Muscle of leg (tissue), 11 donors: ENCODE results near the gene ACE. TPM values are rescaled to one million over a fixed set of nuclear protein-coding genes. Genes with fewer than 3 reads are reported as not detected.

ENCODE experiments used
- DNase-seq: peaks from one replicate; pipeline ENCODE4 v3.0.0; 2013
- H3K27ac ChIP-seq: one replicate; pipeline ENCODE4 v1.5.1; 2013; ENCODE audit warnings: mild to moderate bottlenecking, low read length, control low read depth
- H3K27me3 ChIP-seq: one replicate; pipeline ENCODE4 v1.6.1; 2013; ENCODE audit warnings: low read length; ENCODE audit not compliant: control insufficient read depth, insufficient read depth
- H3K36me3 ChIP-seq: one replicate; pipeline ENCODE4 v1.6.1; 2013; ENCODE audit warnings: low read length; ENCODE audit not compliant: control insufficient read depth, insufficient read depth
- H3K4me1 ChIP-seq: one replicate; pipeline ENCODE4 v1.6.1; 2013; ENCODE audit warnings: low read length; ENCODE audit not compliant: control insufficient read depth, insufficient read depth
- H3K4me3 ChIP-seq: one replicate; pipeline ENCODE4 v1.5.1; 2013; ENCODE audit warnings: low read length, control low read depth
- H3K9me3 ChIP-seq: replicated peaks from 2 replicates; pipeline ENCODE4 v1.6.1; 2013; ENCODE audit warnings: low read depth, low read length; ENCODE audit not compliant: control insufficient read depth
- WGBS: methylation state at CpG from one replicate; pipeline ENCODE4 v1.1.5; 2013; ENCODE audit warnings: missing lambda C conversion rate; ENCODE audit not compliant: insufficient coverage; 5-methylcytosine and 5-hydroxymethylcytosine counted together
- polyA plus RNA-seq, 8 donors: library from polyadenylated mRNA; unstranded; fragments of 120-200 nt; gene quantifications; one replicate each; pipeline versions ENCODE4 v1.2.1 to v1.2.3, GENCODE V29; 2013; ENCODE audit warnings: inconsistent platforms in 1 of 8, low replicate concordance in 1 of 8; ENCODE audit not compliant: insufficient read length in 8 of 8, insufficient read depth in 1 of 8
- total RNA-seq: library from RNA; stranded (reverse); fragments of 120-200 nt; gene quantifications from one replicate; pipeline ENCODE4 v1.2.4, GENCODE V29; 2013

Gene ACE
- total and polyA plus RNA-seq, 9 donors = 5.1 to 20.3 (median 7.4) TPM

- Histone ChIP-seq H3K4me1 (peaks cover 10% of the 10 kb centered on the region), H3K27me3 (peaks cover 9% of the 10 kb centered on the region), H3K4me3 (no peak overlapping the region), H3K9me3 (no peaks in the 10 kb centered on the region), H3K36me3 (no peaks in the 10 kb centered on the region), H3K27ac (no peak overlapping the region)
- no peak for DNase-seq
- WGBS = 46% methylated on average over 11 of the region's 16 CpGs
These were observed 21.0 kb downstream of the ACE start for GRCh38 chr17:63497708-63498483.

GRCh38 chr17:63498626-63499195, 21.9 kb downstream of the ACE start:
- Histone ChIP-seq H3K4me3 (no peak overlapping the region), H3K27ac (no peak overlapping the region), H3K4me1 (peaks cover 10% of the 10 kb centered on the region), H3K27me3 (peaks cover 9% of the 10 kb centered on the region), H3K9me3 (no peaks in the 10 kb centered on the region), H3K36me3 (no peaks in the 10 kb centered on the region)
- no CpG with 5 or more reads among the region's 9 CpGs for WGBS
- no peak for DNase-seq

DNA sequence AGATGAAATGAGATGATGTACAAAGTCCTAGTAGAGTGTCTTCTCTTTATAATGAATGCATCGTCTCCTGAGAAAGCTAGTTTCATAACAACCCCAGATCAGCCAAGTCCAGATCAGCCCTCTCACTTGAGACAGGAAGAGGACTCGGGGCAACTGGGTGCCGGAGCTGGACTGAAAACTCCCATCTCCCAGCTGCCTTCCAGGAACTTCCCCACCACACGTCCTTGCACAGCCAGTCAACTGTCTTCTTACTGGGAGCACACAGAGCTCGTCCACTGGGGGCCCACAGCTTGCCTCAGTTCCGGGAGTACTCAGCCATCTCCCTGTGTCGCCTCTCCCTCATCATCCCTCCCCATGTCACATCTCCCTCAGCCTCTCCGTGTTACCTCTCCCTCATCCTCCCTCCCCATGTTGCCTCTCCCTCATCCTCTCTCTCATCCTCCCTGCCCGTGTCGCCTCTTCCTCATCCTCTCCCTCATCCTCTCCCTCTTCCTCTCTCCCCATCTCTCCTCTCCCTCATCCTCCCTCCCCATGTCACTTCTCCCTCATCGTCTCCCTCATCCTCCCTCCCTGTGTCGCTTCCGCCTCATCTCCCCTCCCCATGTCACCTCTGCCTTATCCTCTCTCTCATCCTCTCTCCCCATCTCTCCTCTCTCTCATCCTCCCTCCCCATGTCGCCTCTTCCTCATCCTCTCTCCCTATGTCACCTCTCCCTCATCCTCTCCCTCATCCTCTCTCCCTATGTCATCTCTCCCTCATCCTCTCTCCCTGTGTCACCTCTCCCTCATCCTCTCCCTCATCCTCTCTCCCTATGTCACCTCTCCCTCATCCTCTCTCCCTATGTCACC, 23.9 kb downstream of the ACE start:
- Histone ChIP-seq H3K27me3 (peaks cover 13% of the 10 kb centered on the region), H3K9me3 (no peaks in the 10 kb centered on the region), H3K4me3 (no peak overlapping the region), H3K27ac (no peak overlapping the region), H3K4me1 (peaks cover 4% of the 10 kb centered on the region), H3K36me3 (no peaks in the 10 kb centered on the region)
- no peak for DNase-seq
- 48% methylated on average over 14 of the region's 14 CpGs for WGBS

- DNase-seq = no peak
- no peaks in the 10 kb centered on the region for H3K36me3 ChIP-seq
- H3K27me3 ChIP-seq = peaks cover 14% of the 10 kb centered on the region
- no peak overlapping the region for H3K4me3 ChIP-seq
- WGBS = 80% methylated on average over 1 of the region's 8 CpGs
- H3K4me1 ChIP-seq = no peaks in the 10 kb centered on the region
- no peak overlapping the region for H3K27ac ChIP-seq
- H3K9me3 ChIP-seq = no peaks in the 10 kb centered on the region
These were observed 26.5 kb downstream of the ACE start for GRCh38 chr17:63503341-63503705.

DNA sequence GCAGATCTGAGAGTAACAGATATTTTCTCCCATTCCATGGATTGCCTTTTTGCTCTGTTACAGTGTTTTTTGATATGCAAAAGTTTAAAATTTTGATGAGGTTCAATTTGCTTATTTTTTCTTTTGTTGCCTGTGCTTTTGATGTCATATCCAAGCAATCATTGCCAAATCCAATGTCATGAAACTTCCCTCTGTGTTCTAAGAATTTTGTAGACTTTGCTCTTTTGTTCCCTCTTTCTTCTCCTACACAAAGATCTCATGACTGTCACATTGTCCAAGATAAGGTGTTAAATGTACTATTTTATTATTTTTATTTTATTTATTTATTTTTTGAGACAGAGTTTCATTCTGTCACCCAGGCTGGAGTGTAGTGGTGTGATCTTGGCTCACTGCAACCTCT, 27.4 kb downstream of the ACE start:
- no peaks in the 10 kb centered on the region for H3K9me3 ChIP-seq
- no peaks in the 10 kb centered on the region for H3K4me1 ChIP-seq
- no peak overlapping the region for H3K27ac ChIP-seq
- peaks cover 14% of the 10 kb centered on the region for H3K27me3 ChIP-seq
- DNase-seq = no peak
- H3K36me3 ChIP-seq = no peaks in the 10 kb centered on the region
- H3K4me3 ChIP-seq = no peak overlapping the region

DNA sequence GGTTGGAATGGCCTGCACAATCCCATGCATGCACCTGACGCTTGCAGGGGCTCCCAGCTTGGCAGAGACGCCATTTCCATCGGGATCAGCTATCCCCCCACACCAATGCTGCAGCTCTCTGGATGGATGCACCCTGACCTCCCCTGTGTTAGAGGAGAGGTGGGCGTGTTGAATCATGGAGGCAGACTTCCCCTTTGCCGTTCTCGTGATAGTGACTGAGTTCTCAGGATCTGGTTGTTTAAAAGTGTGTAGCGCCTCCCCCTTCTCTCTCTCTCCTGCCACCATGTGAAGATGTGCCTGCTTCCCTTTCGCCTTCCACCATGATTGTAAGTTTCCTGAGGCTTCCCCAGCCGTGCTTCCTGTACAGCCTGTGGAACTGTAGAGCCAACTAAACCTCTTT, 28.5 kb downstream of the ACE start:
- peaks cover 12% of the 10 kb centered on the region for H3K27me3 ChIP-seq
- DNase-seq = no peak
- H3K4me3 ChIP-seq = no peak overlapping the region
- H3K4me1 ChIP-seq = no peaks in the 10 kb centered on the region
- no peaks in the 10 kb centered on the region for H3K9me3 ChIP-seq
- H3K36me3 ChIP-seq = no peaks in the 10 kb centered on the region
- WGBS = no CpG with 5 or more reads among the region's 9 CpGs
- no peak overlapping the region for H3K27ac ChIP-seq

DNA sequence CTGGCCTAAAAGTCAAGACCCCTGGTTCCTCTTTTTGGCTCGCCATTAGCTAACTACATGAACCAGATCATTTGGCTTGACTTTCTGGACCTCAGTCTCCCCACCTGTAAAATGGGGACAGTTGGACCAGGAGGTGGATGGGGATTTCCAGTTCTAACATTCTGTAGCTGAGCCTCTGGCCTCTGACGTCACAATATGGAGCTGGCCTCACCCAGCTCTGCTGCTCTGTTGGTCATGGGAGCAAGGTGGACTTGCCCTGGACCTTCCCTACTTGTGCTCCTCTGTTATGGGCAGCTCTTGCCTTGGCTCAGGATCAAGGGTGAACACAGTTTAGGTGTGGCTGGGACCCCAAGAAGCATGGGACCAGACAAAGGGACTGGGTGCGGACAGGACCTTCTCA, 29.8 kb downstream of the ACE start:
- H3K4me3 ChIP-seq = no peak overlapping the region
- no peaks in the 10 kb centered on the region for H3K4me1 ChIP-seq
- peaks cover 5% of the 10 kb centered on the region for H3K27me3 ChIP-seq
- DNase-seq = no peak
- no peak overlapping the region for H3K27ac ChIP-seq
- H3K9me3 ChIP-seq = no peaks in the 10 kb centered on the region
- WGBS = 54% methylated on average over 1 of the region's 3 CpGs
- H3K36me3 ChIP-seq = no peaks in the 10 kb centered on the region

- DNase-seq = no peak
- Histone ChIP-seq H3K27ac (no peak overlapping the region), H3K27me3 (peaks cover 4% of the 10 kb centered on the region), H3K36me3 (no peaks in the 10 kb centered on the region), H3K9me3 (no peaks in the 10 kb centered on the region), H3K4me3 (no peak overlapping the region), H3K4me1 (no peaks in the 10 kb centered on the region)
- WGBS = 88% methylated on average over 6 of the region's 8 CpGs
These were observed 34.5 kb downstream of the ACE start for GRCh38 chr17:63511331-63511730.

- no peak overlapping the region for H3K27ac ChIP-seq
- DNase-seq = no peak
- no peaks in the 10 kb centered on the region for H3K9me3 ChIP-seq
- H3K27me3 ChIP-seq = peaks cover 6% of the 10 kb centered on the region
- WGBS = 50% methylated on average over 1 of the region's 3 CpGs
- H3K36me3 ChIP-seq = no peaks in the 10 kb centered on the region
- no peak overlapping the region for H3K4me3 ChIP-seq
- no peaks in the 10 kb centered on the region for H3K4me1 ChIP-seq
These were observed 35.5 kb downstream of the ACE start for GRCh38 chr17:63512388-63512787.

GRCh38 chr17:63512896-63513644, 36.2 kb downstream of the ACE start:
- H3K27ac ChIP-seq = no peak overlapping the region
- no peaks in the 10 kb centered on the region for H3K4me1 ChIP-seq
- WGBS = 53% methylated on average over 5 of the region's 7 CpGs

More at GRCh38 chr17:63512896-63513644, 36.2 kb downstream of the ACE start:
- DNase-seq = no peak
- Histone ChIP-seq H3K36me3 (no peaks in the 10 kb centered on the region), H3K27me3 (peaks cover 5% of the 10 kb centered on the region), H3K4me3 (no peak overlapping the region), H3K9me3 (no peaks in the 10 kb centered on the region)
